CD4-positive, alpha-beta T cell (primary cell): ENCODE measurements around the gene SYTL1. TPM values are rescaled to one million over a fixed set of nuclear protein-coding genes. Genes with fewer than 3 reads are reported as not detected.
A peak's percentile ranks its signal among the peaks of the same experiment; 100 is the strongest.

Experiments
- ATAC-seq: fragments of 200-7000 bp; cut with Tn5 transposase; one replicate; pipeline ENCODE4 v1.10.0; 2022; ENCODE audit warnings: mild to moderate bottlenecking; ENCODE audit not compliant: poor library complexity
- CTCF ChIA-PET: fragments of 350-600 bp; sonication (Branson Sonifier 250); formaldehyde crosslinking; loops from one replicate; lab custom pipeline; 2021; ENCODE audit warnings: antibody characterized with exemption, inconsistent platforms; lab: Charles Lee
- POLR2A ChIA-PET: fragments of 350-600 bp; sonication (Branson Sonifier 250); formaldehyde crosslinking; loops from one replicate; lab custom pipeline; 2021; ENCODE audit warnings: antibody characterized with exemption, inconsistent platforms; lab: Charles Lee
- DNase-seq, 14 experiments: peaks; one replicate each; pipeline ENCODE4 v3.0.0-alpha.2; 2013 to 2020; ENCODE audit warnings: mixed read lengths in 2 of 14
- H3K27ac ChIP-seq, 2 donors: one replicate each; pipeline versions ENCODE4 v1.5.1 to v1.7.0; 2013; ENCODE audit warnings: low read length in 2 of 2, low read depth in 1 of 2, mild to moderate bottlenecking in 1 of 2
- H3K27me3 ChIP-seq, 2 experiments: 1 replicate in 1 of 2; 2 replicates in 1 of 2; pipeline versions ENCODE4 v1.6.1 to v1.7.0; 2013; ENCODE audit warnings: low read length in 2 of 2, control low read depth in 1 of 2, mild to moderate bottlenecking in 1 of 2, moderate library complexity in 1 of 2; ENCODE audit not compliant: insufficient read depth in 2 of 2, control insufficient read depth in 1 of 2
- H3K36me3 ChIP-seq: one replicate; pipeline ENCODE4 v1.6.1; 2013; ENCODE audit warnings: low read length, control low read depth; ENCODE audit not compliant: insufficient read depth
- H3K4me1 ChIP-seq: one replicate; pipeline ENCODE4 v1.6.1; 2013; ENCODE audit warnings: low read length, control low read depth; ENCODE audit not compliant: insufficient read depth
- H3K4me3 ChIP-seq: one replicate; pipeline ENCODE4 v1.5.1; 2013; ENCODE audit warnings: mild to moderate bottlenecking, low read length, moderate library complexity
- H3K9me3 ChIP-seq, 2 experiments: 1 replicate in 1 of 2; 2 replicates in 1 of 2; pipeline versions ENCODE4 v1.6.1 to v1.7.0; 2013; ENCODE audit warnings: low read length in 2 of 2, mild to moderate bottlenecking in 2 of 2, control low read depth in 1 of 2, moderate library complexity in 1 of 2; ENCODE audit not compliant: control insufficient read depth in 1 of 2, insufficient read depth in 1 of 2
- H3K27ac Mint-ChIP-seq: one replicate; pipeline ENCODE4 v1.8.0; 2020; ENCODE audit warnings: mixed read lengths
- H3K27me3 Mint-ChIP-seq: one replicate; pipeline ENCODE4 v1.8.0; 2021; ENCODE audit warnings: mixed read lengths
- H3K36me3 Mint-ChIP-seq: one replicate; pipeline ENCODE4 v1.8.0; 2021; ENCODE audit warnings: low read depth, mixed read lengths
- H3K4me1 Mint-ChIP-seq: one replicate; pipeline ENCODE4 v1.8.0; 2021; ENCODE audit warnings: low read depth, mixed read lengths
- H3K4me3 Mint-ChIP-seq: one replicate; pipeline ENCODE4 v1.8.0; 2020; ENCODE audit warnings: mild to moderate bottlenecking, mixed read lengths
- H3K9me3 Mint-ChIP-seq: one replicate; pipeline ENCODE4 v1.8.0; 2020; ENCODE audit warnings: mixed read lengths
- CTCF ChIP-seq: fragments of 200-600 bp; IDR thresholded peaks from one replicate; pipeline ENCODE4 v1.8.0; 2022; ENCODE audit warnings: antibody characterized with exemption, mild to moderate bottlenecking
- intact Hi-C, 2 experiments: fragments of 100-400 bp; cut with DNase I in 1 of 2; cut with micrococcal nuclease in 1 of 2; formaldehyde crosslinking; loops; one replicate each; pipeline versions ENCODE4 v1.15.1 to v1.9.0; 2023 to 2025; cut with DNase I, micrococcal nuclease
- total RNA-seq, 174 experiments: library from RNA in 2 of 174; stranded (reverse) in 2 of 174; gene quantifications; one replicate each; pipeline ENCODE4 v1.2.3 and lab custom pipeline; 2021 to 2026

Gene SYTL1
- total RNA-seq, 2 experiments from 2014 or later, result 135 to 140 TPM

- peak in 8 of 14 experiments; percentile 10 to 77 (median 56) for DNase-seq
- Mint-ChIP-seq H3K4me1 (peaks cover 47% of the 10 kb centered on the region), H3K27me3 (no peaks in the 10 kb centered on the region), H3K4me3 (peak overlapping the region; percentile 83), H3K9me3 (no peaks in the 10 kb centered on the region), H3K36me3 (peaks cover 5% of the 10 kb centered on the region), H3K27ac (peak overlapping the region; percentile 75)
- Histone ChIP-seq H3K4me1 (peaks cover 61% of the 10 kb centered on the region), H3K4me3 (peak overlapping the region; percentile 57), H3K27ac (peak overlapping the region; percentile 22 to 31), H3K27me3 (no peaks in the 10 kb centered on the region), H3K36me3 (peaks cover 6% of the 10 kb centered on the region), H3K9me3 (no peaks in the 10 kb centered on the region)
- ChIA-PET POLR2A (interaction anchor here (0.6 to 5.0 kb wide), 12 partner anchors 8 to 1290 kb away, joined by 3 to 56 read pairs (median 4); partner anchors contain the start of genes AHDC1, MAP3K6, SYTL1 and TMEM222), CTCF (interaction anchor here (0.5 to 3.4 kb wide), 17 partner anchors 8 to 895 kb away, joined by 3 to 33 read pairs (median 5); partner anchors contain the start of genes CD164L2, MAP3K6, SLC9A1 and SYTL1)
- ATAC-seq, result no peak
- intact Hi-C loops, result loop anchor here (1.0 to 2.0 kb wide), 4 partner anchors 14 to 39 kb away; partner anchors contain the start of genes GPR3 (in 1 of the 2) and SYTL1 (in 1 of the 2)
- no peak for TF ChIP-seq CTCF
Observed at GRCh38 chr1:27356619-27357280, 14.9 kb downstream of the SYTL1 start.

GRCh38 chr1:27357281-27358037 lies 15.6 kb downstream of the SYTL1 start:
- CTCF ChIA-PET, result interaction anchor here (0.5 to 3.4 kb wide), 21 partner anchors 9 to 895 kb away, joined by 3 to 33 read pairs (median 5); partner anchors contain the start of genes CD164L2, MAP3K6, SLC9A1 and SYTL1

More at GRCh38 chr1:27357281-27358037, 15.6 kb downstream of the SYTL1 start:
- peak; percentile 98 for TF ChIP-seq CTCF
- peak overlapping the region; percentile 57 for H3K4me3 ChIP-seq
- peak; percentile 87 for ATAC-seq
- no peaks in the 10 kb centered on the region for H3K9me3 ChIP-seq
- Mint-ChIP-seq H3K27ac (peak overlapping the region; percentile 75), H3K4me1 (peaks cover 47% of the 10 kb centered on the region), H3K9me3 (no peaks in the 10 kb centered on the region), H3K27me3 (no peaks in the 10 kb centered on the region), H3K4me3 (peak overlapping the region; percentile 83), H3K36me3 (no peaks in the 10 kb centered on the region)
- intact Hi-C loops, result loop anchor here (1.0 to 2.0 kb wide), 4 partner anchors 15 to 38 kb away; partner anchors contain the start of genes GPR3 (in 1 of the 2) and SYTL1 (in 1 of the 2)
- peak overlapping the region in 1 of 2 donors; percentile 31 for H3K27ac ChIP-seq
- DNase-seq, result peak; percentile 70 to 92 (median 80)
- POLR2A ChIA-PET, result interaction anchor here (0.6 to 5.0 kb wide), 13 partner anchors 8 to 1289 kb away, joined by 3 to 56 read pairs (median 4); partner anchors contain the start of genes AHDC1, MAP3K6, SYTL1 and TMEM222
- peaks cover 4% of the 10 kb centered on the region for H3K36me3 ChIP-seq
- peaks cover 61% of the 10 kb centered on the region for H3K4me1 ChIP-seq
- no peaks in the 10 kb centered on the region for H3K27me3 ChIP-seq
